GM12892 (cell line): ENCODE results near the gene NFKBIZ.

Experiments used
- POLR2A ChIP-seq: IDR thresholded peaks from 2 replicates; pipeline ENCODE4 v1.6.1; 2011; ENCODE audit warnings: low read depth, low read length, control low read depth
- TAF1 ChIP-seq: IDR thresholded peaks from 2 replicates; pipeline ENCODE4 v1.6.1; 2011; ENCODE audit warnings: low read depth, mild to moderate bottlenecking, control low read depth, low read length, borderline replicate concordance

- TF ChIP-seq POLR2A: no peak; the same call in 1 of the 2 replicates
- no peak for TF ChIP-seq TAF1
These were observed 12.0 kb downstream of the NFKBIZ start for GRCh38 chr3:101861212-101861788.
